Natural killer cell (primary cell): ENCODE results near the gene BPIFA3. TPM values are rescaled to one million over a fixed set of nuclear protein-coding genes. Genes with fewer than 3 reads are reported as not detected.

Source experiments
- ATAC-seq, 3 donors: fragments of 150-1000 bp in 2 of 3; fragments of 200-7000 bp in 1 of 3; cut with Tn5 transposase; 1 replicate in 1 of 3; 2 replicates in 2 of 3; pipeline ENCODE4 v1.10.0; 2021; ENCODE audit warnings: mild to moderate bottlenecking in 2 of 3, moderate library complexity in 2 of 3
- DNase-seq, 2 donors: peaks; one replicate each; pipeline versions ENCODE4 v3.0.0 to v3.0.0-alpha.2; 2013 to 2021; ENCODE audit warnings: mixed read lengths in 1 of 2
- H3K27ac ChIP-seq: one replicate; pipeline ENCODE4 v1.5.1; 2013; ENCODE audit warnings: mild to moderate bottlenecking, low read length
- H3K27me3 ChIP-seq: one replicate; pipeline ENCODE4 v1.6.1; 2013; ENCODE audit warnings: low read length; ENCODE audit not compliant: control insufficient read depth, insufficient read depth
- H3K36me3 ChIP-seq: one replicate; pipeline ENCODE4 v1.6.1; 2013; ENCODE audit warnings: low read length; ENCODE audit not compliant: control insufficient read depth, insufficient read depth
- H3K4me1 ChIP-seq: one replicate; pipeline ENCODE4 v1.6.1; 2013; ENCODE audit warnings: low read length; ENCODE audit not compliant: control insufficient read depth, insufficient read depth
- H3K4me3 ChIP-seq: one replicate; pipeline ENCODE4 v1.5.1; 2013; ENCODE audit warnings: low read length
- H3K9me3 ChIP-seq: one replicate; pipeline ENCODE4 v1.6.1; 2013; ENCODE audit warnings: low read length; ENCODE audit not compliant: control insufficient read depth, insufficient read depth
- H3K27ac Mint-ChIP-seq, 2 donors: one replicate each; pipeline ENCODE4 v1.8.0; 2022; ENCODE audit warnings: mild to moderate bottlenecking in 2 of 2, mixed read lengths in 2 of 2, moderate library complexity in 1 of 2
- H3K27me3 Mint-ChIP-seq, 2 donors: one replicate each; pipeline ENCODE4 v1.8.0; 2022; ENCODE audit warnings: low read depth in 2 of 2, mixed read lengths in 2 of 2
- H3K36me3 Mint-ChIP-seq: one replicate; pipeline ENCODE4 v1.8.0; 2022; ENCODE audit warnings: mixed read lengths
- H3K4me1 Mint-ChIP-seq, 2 donors: one replicate each; pipeline ENCODE4 v1.8.0; 2022; ENCODE audit warnings: mixed read lengths in 2 of 2
- H3K4me3 Mint-ChIP-seq: one replicate; pipeline ENCODE4 v1.8.0; 2022; ENCODE audit warnings: mild to moderate bottlenecking, moderate library complexity, mixed read lengths
- H3K9me3 Mint-ChIP-seq, 2 donors: one replicate each; pipeline ENCODE4 v1.8.0; 2022; ENCODE audit warnings: mixed read lengths in 2 of 2
- WGBS: methylation state at CpG from one replicate; pipeline ENCODE4 v1.1.7; 2013; ENCODE audit warnings: missing lambda C conversion rate; ENCODE audit not compliant: insufficient coverage; 5-methylcytosine and 5-hydroxymethylcytosine counted together
- intact Hi-C: fragments of 100-400 bp; cut with micrococcal nuclease; formaldehyde crosslinking; loops from one replicate; pipeline ENCODE4 v1.14.2; 2022
- total RNA-seq, 4 donors: library from RNA; stranded (reverse); fragments of 120-200 nt in 1 of 4; gene quantifications; one replicate each; pipeline versions ENCODE4 v1.2.3 to v1.2.4, GENCODE V29; 2013 to 2022
- TF ChIP-seq, protein P1 (sequence below): fragments of 200-600 bp; IDR thresholded peaks from one replicate; pipeline ENCODE4 v1.8.0; 2022; ENCODE audit warnings: antibody characterized with exemption

Gene BPIFA3
- total RNA-seq, 3 donors from 2014 or later (not counting 1 experiment from before 2014, with no cell fraction given) = not detected

DNA sequence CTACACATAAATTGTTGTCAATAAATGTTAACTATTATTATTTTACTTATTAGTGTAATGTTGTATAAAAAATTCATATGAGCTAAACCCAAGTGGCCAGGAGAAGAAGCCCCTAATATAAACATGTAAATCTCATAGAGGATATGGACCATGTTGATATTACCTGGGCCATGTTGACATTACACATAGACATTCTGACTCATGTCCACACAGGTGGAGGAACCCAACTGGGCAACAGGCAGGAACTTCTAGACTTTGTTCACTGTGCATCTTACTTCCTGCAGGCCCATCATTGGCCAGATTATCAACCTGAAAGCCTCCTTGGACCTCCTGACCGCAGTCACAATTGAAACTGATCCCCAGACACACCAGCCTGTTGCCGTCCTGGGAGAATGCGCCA, 42.0 kb upstream of the BPIFA3 start:
- Mint-ChIP-seq H3K9me3 (peaks cover 0 to 3% of the 10 kb centered on the region in 2 donors), H3K27ac (no peak overlapping the region), H3K36me3 (no peaks in the 10 kb centered on the region), H3K4me1 (no peaks in the 10 kb centered on the region), H3K27me3 (peaks cover 5 to 16% of the 10 kb centered on the region in 2 donors), H3K4me3 (no peak overlapping the region)
- no peak overlapping the region for H3K27ac ChIP-seq
- no peak overlapping the region for H3K4me3 ChIP-seq
- H3K36me3 ChIP-seq = no peaks in the 10 kb centered on the region
- ATAC-seq = no peak
- H3K4me1 ChIP-seq = no peaks in the 10 kb centered on the region
- TF ChIP-seq, protein P1, sequence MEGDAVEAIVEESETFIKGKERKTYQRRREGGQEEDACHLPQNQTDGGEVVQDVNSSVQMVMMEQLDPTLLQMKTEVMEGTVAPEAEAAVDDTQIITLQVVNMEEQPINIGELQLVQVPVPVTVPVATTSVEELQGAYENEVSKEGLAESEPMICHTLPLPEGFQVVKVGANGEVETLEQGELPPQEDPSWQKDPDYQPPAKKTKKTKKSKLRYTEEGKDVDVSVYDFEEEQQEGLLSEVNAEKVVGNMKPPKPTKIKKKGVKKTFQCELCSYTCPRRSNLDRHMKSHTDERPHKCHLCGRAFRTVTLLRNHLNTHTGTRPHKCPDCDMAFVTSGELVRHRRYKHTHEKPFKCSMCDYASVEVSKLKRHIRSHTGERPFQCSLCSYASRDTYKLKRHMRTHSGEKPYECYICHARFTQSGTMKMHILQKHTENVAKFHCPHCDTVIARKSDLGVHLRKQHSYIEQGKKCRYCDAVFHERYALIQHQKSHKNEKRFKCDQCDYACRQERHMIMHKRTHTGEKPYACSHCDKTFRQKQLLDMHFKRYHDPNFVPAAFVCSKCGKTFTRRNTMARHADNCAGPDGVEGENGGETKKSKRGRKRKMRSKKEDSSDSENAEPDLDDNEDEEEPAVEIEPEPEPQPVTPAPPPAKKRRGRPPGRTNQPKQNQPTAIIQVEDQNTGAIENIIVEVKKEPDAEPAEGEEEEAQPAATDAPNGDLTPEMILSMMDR = no peak
- intact Hi-C loops = no loop called here
- WGBS = 92% methylated on average over 3 of the region's 3 CpGs
- no peaks in the 10 kb centered on the region for H3K27me3 ChIP-seq
- no peak for DNase-seq
- no peaks in the 10 kb centered on the region for H3K9me3 ChIP-seq

GRCh38 chr20:33176101-33176500, 41.1 kb upstream of the BPIFA3 start:
- H3K27me3 ChIP-seq = no peaks in the 10 kb centered on the region
- H3K9me3 ChIP-seq = no peaks in the 10 kb centered on the region
- Mint-ChIP-seq H3K9me3 (no peaks in the 10 kb centered on the region), H3K4me1 (no peaks in the 10 kb centered on the region), H3K36me3 (no peaks in the 10 kb centered on the region), H3K27me3 (peaks cover 3 to 7% of the 10 kb centered on the region in 2 donors), H3K4me3 (no peak overlapping the region), H3K27ac (no peak overlapping the region)
- H3K27ac ChIP-seq = no peak overlapping the region
- intact Hi-C loops = no loop called here
- DNase-seq (no peak), ATAC-seq (no peak)
- no peaks in the 10 kb centered on the region for H3K4me1 ChIP-seq
- 75% methylated on average over 2 of the region's 3 CpGs for WGBS
- no peak overlapping the region for H3K4me3 ChIP-seq
- TF ChIP-seq, protein P1 = no peak
- no peaks in the 10 kb centered on the region for H3K36me3 ChIP-seq

- no peaks in the 10 kb centered on the region for H3K36me3 ChIP-seq
- H3K27ac Mint-ChIP-seq = no peak overlapping the region
- H3K9me3 ChIP-seq = no peaks in the 10 kb centered on the region
- no peaks in the 10 kb centered on the region for H3K4me1 ChIP-seq
- DNase-seq (no peak), ATAC-seq (no peak)
- H3K27me3 ChIP-seq = no peaks in the 10 kb centered on the region
- intact Hi-C loops = no loop called here
- H3K4me3 ChIP-seq = no peak overlapping the region
- TF ChIP-seq, protein P1 = no peak
- no peaks in the 10 kb centered on the region for H3K9me3 Mint-ChIP-seq
- 80% methylated on average over 9 of the region's 9 CpGs for WGBS
- H3K27ac ChIP-seq = no peak overlapping the region
- H3K4me3 Mint-ChIP-seq = no peak overlapping the region
- no peaks in the 10 kb centered on the region for H3K4me1 Mint-ChIP-seq
- no peaks in the 10 kb centered on the region for H3K36me3 Mint-ChIP-seq
- H3K27me3 Mint-ChIP-seq = peaks cover 0 to 3% of the 10 kb centered on the region in 2 donors
Observed at GRCh38 chr20:33177866-33178265, 39.3 kb upstream of the BPIFA3 start.

GRCh38 chr20:33178726-33179125, 38.4 kb upstream of the BPIFA3 start:
- H3K36me3 ChIP-seq = no peaks in the 10 kb centered on the region
- Mint-ChIP-seq H3K36me3 (no peaks in the 10 kb centered on the region), H3K9me3 (no peaks in the 10 kb centered on the region), H3K27me3 (peaks cover 0 to 3% of the 10 kb centered on the region in 2 donors), H3K4me1 (no peaks in the 10 kb centered on the region), H3K27ac (no peak overlapping the region), H3K4me3 (no peak overlapping the region)
- H3K27ac ChIP-seq = no peak overlapping the region
- ATAC-seq = no peak
- no peaks in the 10 kb centered on the region for H3K4me1 ChIP-seq
- 88% methylated on average over 6 of the region's 6 CpGs for WGBS
- H3K4me3 ChIP-seq = no peak overlapping the region
- TF ChIP-seq, protein P1 = no peak
- no peak for DNase-seq
- intact Hi-C loops = no loop called here
- no peaks in the 10 kb centered on the region for H3K9me3 ChIP-seq
- no peaks in the 10 kb centered on the region for H3K27me3 ChIP-seq
